ENCODE data around the gene GSKIP. TPM values are rescaled to one million over a fixed set of nuclear protein-coding genes. Genes with fewer than 3 reads are reported as not detected.
"Not testable (repeated sequence)": the region's sequence is repeated elsewhere in the genome, so short reads cannot be mapped to it uniquely, and the experiment has no call there.

Gene GSKIP
- polyA plus RNA-seq, 1 donor from 2014 or later, result 87.4 TPM

DNA sequence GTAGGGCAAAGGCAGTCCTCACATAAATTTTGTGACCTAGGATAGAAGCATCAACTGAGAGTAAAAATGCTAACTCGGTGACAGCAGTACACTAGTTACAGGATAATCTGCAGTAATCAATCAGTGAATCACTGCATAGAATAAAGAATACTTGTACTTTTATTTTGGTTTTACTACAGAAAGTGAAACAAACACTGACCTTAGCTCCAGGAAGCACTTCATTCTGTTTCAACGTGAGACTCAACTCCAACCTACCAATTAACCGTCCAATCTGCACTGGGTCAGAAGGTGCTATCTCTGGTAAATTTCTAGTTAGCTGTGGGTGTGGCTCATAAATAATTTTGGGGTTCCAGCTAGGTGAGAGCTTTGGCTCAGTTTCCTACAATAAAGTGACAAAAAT is 22.0 kb upstream of the GSKIP start:
- no peak overlapping the region for H3K9ac ChIP-seq (ENCODE audit: low read length)
- H3K9me2 ChIP-seq (ENCODE audit: insufficient read depth, low read length), result no peaks in the 10 kb centered on the region
- H3K4me3 ChIP-seq (ENCODE audit: low read length), result no peak overlapping the region
- no peak overlapping the region for H3K27ac ChIP-seq (ENCODE audit: low read length)
- no peaks in the 10 kb centered on the region for H3K27me3 ChIP-seq (ENCODE audit: insufficient read depth, low read depth, low read length)
- no peak overlapping the region for H2AFZ ChIP-seq (ENCODE audit: low read depth, low read length)
- no peaks in the 10 kb centered on the region for H3F3A ChIP-seq (ENCODE audit: insufficient read depth, low read length, poor library complexity, severe bottlenecking)
- no peak overlapping the region for H3K4me2 ChIP-seq (ENCODE audit: low read length)
- peaks cover 4% of the 10 kb centered on the region for H3K36me3 ChIP-seq (ENCODE audit: insufficient read depth, low read length)
- H3K79me2 ChIP-seq (replicated peaks; ENCODE audit: insufficient read depth, low read length), result no peaks in the 10 kb centered on the region
- TF ChIP-seq POLR2AphosphoS5 (IDR thresholded peaks at IDR 0.05) (no peak), EP300 (conservative IDR thresholded peaks at IDR 0.05; ENCODE audit: poor library complexity, severe bottlenecking) (no peak)
- H4K20me1 ChIP-seq (ENCODE audit: insufficient read depth), result no peaks in the 10 kb centered on the region
- H3K9me3 ChIP-seq (ENCODE audit: low read length), result no peaks in the 10 kb centered on the region

DNA sequence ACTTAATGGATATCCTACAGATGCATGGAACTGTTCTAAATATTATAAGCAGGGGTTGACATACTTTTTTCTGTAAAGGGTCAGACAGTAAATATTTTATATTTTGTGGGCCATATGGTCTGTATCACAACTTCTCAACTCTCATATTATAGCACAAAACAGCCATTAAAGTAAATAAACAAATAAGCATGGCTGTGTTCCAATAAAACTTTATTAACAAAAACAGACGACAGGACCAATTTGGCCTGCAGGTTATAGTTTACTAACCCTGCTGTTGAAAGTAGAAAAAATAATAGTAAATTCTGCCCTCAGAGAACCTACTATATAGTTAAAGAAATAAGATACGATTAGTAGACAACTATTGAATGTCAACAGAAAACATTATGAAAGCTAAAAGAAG is 17.7 kb upstream of the GSKIP start:
- no peaks in the 10 kb centered on the region for H3K27me3 ChIP-seq (ENCODE audit: insufficient read depth, low read depth, low read length)
- no peaks in the 10 kb centered on the region for H3F3A ChIP-seq (ENCODE audit: insufficient read depth, low read length, poor library complexity, severe bottlenecking)
- no peaks in the 10 kb centered on the region for H3K36me3 ChIP-seq (ENCODE audit: insufficient read depth, low read length)
- no peaks in the 10 kb centered on the region for H3K9me2 ChIP-seq (ENCODE audit: insufficient read depth, low read length)
- H3K79me2 ChIP-seq (replicated peaks; ENCODE audit: insufficient read depth, low read length), result no peaks in the 10 kb centered on the region
- no peak overlapping the region for H3K4me2 ChIP-seq (ENCODE audit: low read length)
- H3K27ac ChIP-seq (ENCODE audit: low read length), result no peak overlapping the region
- TF ChIP-seq EP300 (conservative IDR thresholded peaks at IDR 0.05; ENCODE audit: poor library complexity, severe bottlenecking) (no peak), TAF1 (IDR thresholded peaks at IDR 0.05; ENCODE audit: low read depth) (no peak), POLR2AphosphoS5 (IDR thresholded peaks at IDR 0.05) (no peak), MXI1 (conservative IDR thresholded peaks at IDR 0.05; ENCODE audit: poor library complexity, severe bottlenecking) (no peak), RAD21 (conservative IDR thresholded peaks at IDR 0.05) (no peak), SMC3 (conservative IDR thresholded peaks at IDR 0.05; ENCODE audit: poor library complexity) (no peak), CTCF (IDR thresholded peaks at IDR 0.05; ENCODE audit: poor library complexity, severe bottlenecking) (no peak), EZH2 (IDR thresholded peaks at IDR 0.05; ENCODE audit: borderline replicate concordance, insufficient read depth, low read length, poor library complexity, severe bottlenecking) (no peak)
- TF ChIP-seq, protein P1, sequence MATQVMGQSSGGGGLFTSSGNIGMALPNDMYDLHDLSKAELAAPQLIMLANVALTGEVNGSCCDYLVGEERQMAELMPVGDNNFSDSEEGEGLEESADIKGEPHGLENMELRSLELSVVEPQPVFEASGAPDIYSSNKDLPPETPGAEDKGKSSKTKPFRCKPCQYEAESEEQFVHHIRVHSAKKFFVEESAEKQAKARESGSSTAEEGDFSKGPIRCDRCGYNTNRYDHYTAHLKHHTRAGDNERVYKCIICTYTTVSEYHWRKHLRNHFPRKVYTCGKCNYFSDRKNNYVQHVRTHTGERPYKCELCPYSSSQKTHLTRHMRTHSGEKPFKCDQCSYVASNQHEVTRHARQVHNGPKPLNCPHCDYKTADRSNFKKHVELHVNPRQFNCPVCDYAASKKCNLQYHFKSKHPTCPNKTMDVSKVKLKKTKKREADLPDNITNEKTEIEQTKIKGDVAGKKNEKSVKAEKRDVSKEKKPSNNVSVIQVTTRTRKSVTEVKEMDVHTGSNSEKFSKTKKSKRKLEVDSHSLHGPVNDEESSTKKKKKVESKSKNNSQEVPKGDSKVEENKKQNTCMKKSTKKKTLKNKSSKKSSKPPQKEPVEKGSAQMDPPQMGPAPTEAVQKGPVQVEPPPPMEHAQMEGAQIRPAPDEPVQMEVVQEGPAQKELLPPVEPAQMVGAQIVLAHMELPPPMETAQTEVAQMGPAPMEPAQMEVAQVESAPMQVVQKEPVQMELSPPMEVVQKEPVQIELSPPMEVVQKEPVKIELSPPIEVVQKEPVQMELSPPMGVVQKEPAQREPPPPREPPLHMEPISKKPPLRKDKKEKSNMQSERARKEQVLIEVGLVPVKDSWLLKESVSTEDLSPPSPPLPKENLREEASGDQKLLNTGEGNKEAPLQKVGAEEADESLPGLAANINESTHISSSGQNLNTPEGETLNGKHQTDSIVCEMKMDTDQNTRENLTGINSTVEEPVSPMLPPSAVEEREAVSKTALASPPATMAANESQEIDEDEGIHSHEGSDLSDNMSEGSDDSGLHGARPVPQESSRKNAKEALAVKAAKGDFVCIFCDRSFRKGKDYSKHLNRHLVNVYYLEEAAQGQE (IDR thresholded peaks at IDR 0.05; ENCODE audit: borderline replicate concordance), result no peak
- no peaks in the 10 kb centered on the region for H4K20me1 ChIP-seq (ENCODE audit: insufficient read depth)
- H3K9me3 ChIP-seq (ENCODE audit: low read length), result no peaks in the 10 kb centered on the region
- no peak overlapping the region for H2AFZ ChIP-seq (ENCODE audit: low read depth, low read length)
- H3K4me3 ChIP-seq (ENCODE audit: low read length), result no peak overlapping the region
- H3K9ac ChIP-seq (ENCODE audit: low read length), result no peak overlapping the region

DNA sequence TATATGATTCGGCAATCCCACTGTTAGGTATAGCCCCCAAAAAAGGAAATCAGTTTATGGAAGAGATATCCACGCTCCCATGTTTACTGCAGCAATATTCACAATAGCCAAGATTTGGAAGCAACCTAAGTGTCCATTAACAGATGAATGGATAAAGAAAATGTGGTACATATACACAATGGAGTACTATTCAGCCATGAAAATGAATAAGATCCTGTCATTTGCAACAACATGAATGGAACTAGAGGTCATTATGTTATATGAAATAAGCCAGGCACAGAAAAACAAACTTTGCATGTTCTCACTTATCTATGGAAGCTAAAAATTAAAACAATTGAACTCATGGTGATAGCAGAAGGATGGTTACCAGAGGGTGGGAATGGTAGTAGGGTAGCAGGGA is 15.4 kb upstream of the GSKIP start:
- not testable (repeated sequence) for H2AFZ ChIP-seq (ENCODE audit: low read depth, low read length); H3F3A ChIP-seq (ENCODE audit: insufficient read depth, low read length, poor library complexity, severe bottlenecking); H3K4me2 ChIP-seq (ENCODE audit: low read length); H3K79me2 ChIP-seq (replicated peaks; ENCODE audit: insufficient read depth, low read length); H3K9me2 ChIP-seq (ENCODE audit: insufficient read depth, low read length); H3K27ac ChIP-seq (ENCODE audit: low read length); H3K36me3 ChIP-seq (ENCODE audit: insufficient read depth, low read length); H3K9me3 ChIP-seq (ENCODE audit: low read length); H3K9ac ChIP-seq (ENCODE audit: low read length); H4K20me1 ChIP-seq (ENCODE audit: insufficient read depth); H3K27me3 ChIP-seq (ENCODE audit: insufficient read depth, low read depth, low read length); H3K4me3 ChIP-seq (ENCODE audit: low read length)

Data from neural cell (in vitro differentiated cells).